Astrocyte of the cerebellum (primary cell): ENCODE results near the gene C7.

Source experiments
- DNase-seq: peaks from one replicate; pipeline ENCODE4 v3.0.0-alpha.2; 2011; ENCODE audit warnings: low read depth
- H3K4me3 ChIP-seq: 2 replicates; pipeline ENCODE4 v1.5.1; 2011; ENCODE audit warnings: mild to moderate bottlenecking, low read depth, low read length, moderate library complexity
- CTCF ChIP-seq: IDR thresholded peaks from 2 replicates; pipeline ENCODE4 v1.5.1; 2012; ENCODE audit warnings: low read length, low read depth, moderate library complexity, mild to moderate bottlenecking; ENCODE audit errors: missing control alignments
- in situ Hi-C: cut with HindIII; loops from 2 replicates; pipeline ENCODE4 v1.10.0; 2017; ENCODE audit warnings: low sequenced_read_pairs

Gene C7

GRCh38 chr5:40916226-40916625 is 6.9 kb downstream of the C7 start:
- no peak for TF ChIP-seq CTCF
- no peak for DNase-seq
- in situ Hi-C loops, result loop anchor here (25.0 kb wide), 1 partner anchor 921 kb away; no protein-coding TSS in a partner anchor

GRCh38 chr5:40928886-40929448 is 19.7 kb downstream of the C7 start:
- TF ChIP-seq CTCF, result no peak
- DNase-seq, result peak; percentile 23
- in situ Hi-C loops, result no loop called here
- no peak overlapping the region for H3K4me3 ChIP-seq

More at GRCh38 chr5:40916226-40916625, 6.9 kb downstream of the C7 start:
- H3K4me3 ChIP-seq, result no peak overlapping the region

GRCh38 chr5:40932766-40933165 is 23.5 kb downstream of the C7 start:
- no peak for DNase-seq

GRCh38 chr5:40937075-40937474 is 27.8 kb downstream of the C7 start:
- TF ChIP-seq CTCF, result no peak
- H3K4me3 ChIP-seq, result no peak overlapping the region
- in situ Hi-C loops, result no loop called here
- no peak for DNase-seq

More at GRCh38 chr5:40932766-40933165, 23.5 kb downstream of the C7 start:
- TF ChIP-seq CTCF, result no peak
- H3K4me3 ChIP-seq, result no peak overlapping the region
- in situ Hi-C loops, result no loop called here

GRCh38 chr5:40939753-40940152 is 30.5 kb downstream of the C7 start:
- no peak overlapping the region for H3K4me3 ChIP-seq
- no peak for TF ChIP-seq CTCF
- in situ Hi-C loops, result no loop called here
- no peak for DNase-seq

- in situ Hi-C loops, result no loop called here
Measured at GRCh38 chr5:40945111-40945510, 35.8 kb downstream of the C7 start.

More at GRCh38 chr5:40945111-40945510, 35.8 kb downstream of the C7 start:
- TF ChIP-seq CTCF, result no peak
- no peak overlapping the region for H3K4me3 ChIP-seq
- DNase-seq, result no peak
